Measurements from ENCODE around the gene TUBB2B.
A peak's percentile ranks its signal among the peaks of the same experiment; 100 is the strongest.
"Not testable (repeated sequence)": the region's sequence is repeated elsewhere in the genome, so short reads cannot be mapped to it uniquely, and the experiment has no call there.

Gene TUBB2B

DNA sequence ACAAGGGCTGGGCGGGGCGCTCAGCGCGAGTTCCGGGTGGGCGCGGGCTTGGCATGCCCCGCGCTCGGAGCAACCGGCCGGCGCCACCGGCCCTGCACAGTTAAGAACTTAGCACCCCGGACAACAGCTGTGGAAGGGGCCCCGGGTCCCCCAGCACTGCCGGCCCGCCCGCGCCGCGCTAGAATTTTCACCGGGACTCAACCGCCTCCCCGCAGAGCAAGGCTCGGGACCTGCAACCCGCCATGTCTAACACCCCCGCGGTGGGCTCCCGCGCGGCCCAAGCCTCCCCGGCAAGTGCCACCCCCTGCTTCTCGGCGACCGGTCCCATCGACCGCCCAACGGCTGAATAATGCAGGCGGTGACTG lies 26.1 kb upstream of the TUBB2B start:
- no peak for DNase-seq

GRCh38 chr6:3252861-3253596 lies 25.6 kb upstream of the TUBB2B start:
- DNase-seq, result no peak

GRCh38 chr6:3252369-3252768 lies 24.9 kb upstream of the TUBB2B start:
- peak; percentile 88 for DNase-seq

DNA sequence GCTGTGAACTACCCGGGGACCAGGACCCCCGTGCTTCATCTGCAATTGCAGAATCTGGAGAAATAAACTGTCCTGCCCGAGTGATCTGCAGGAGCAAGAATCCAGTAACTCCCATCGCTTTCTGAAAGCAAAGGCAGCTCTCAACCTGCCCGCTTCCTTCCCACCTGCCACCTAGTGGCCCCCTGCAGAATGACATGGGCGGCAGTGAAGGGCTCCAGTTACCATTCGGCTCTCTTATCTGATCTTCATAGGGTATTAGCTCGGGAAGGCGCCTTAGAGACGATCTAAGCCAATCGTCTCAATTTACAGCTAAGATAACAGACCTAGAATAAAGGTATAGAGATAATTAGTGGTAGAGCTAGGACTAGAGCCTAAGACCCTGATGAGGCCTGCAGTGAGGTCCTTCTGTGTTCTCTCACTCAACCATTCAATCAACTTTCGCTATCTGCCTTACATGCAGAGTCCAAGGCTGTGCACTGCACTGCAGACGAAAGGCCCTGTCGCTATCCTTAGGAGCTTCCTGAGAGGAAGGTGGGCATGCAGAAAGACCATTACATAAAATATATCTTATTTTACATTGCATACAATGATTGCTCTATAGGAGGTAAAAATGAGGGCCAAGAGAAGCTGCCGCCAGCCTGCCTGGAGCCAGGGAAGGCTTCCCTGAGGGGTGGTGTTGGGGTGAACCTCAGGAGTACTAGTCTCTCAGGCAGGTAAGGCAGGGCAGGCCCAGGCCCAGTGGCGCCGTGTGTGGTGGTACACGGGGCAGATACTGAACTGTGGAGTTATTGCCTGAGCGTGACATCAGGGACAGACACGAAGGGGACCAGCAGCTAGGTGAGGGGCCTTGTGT lies 24.2 kb upstream of the TUBB2B start:
- DNase-seq, result peak; percentile 93

DNA sequence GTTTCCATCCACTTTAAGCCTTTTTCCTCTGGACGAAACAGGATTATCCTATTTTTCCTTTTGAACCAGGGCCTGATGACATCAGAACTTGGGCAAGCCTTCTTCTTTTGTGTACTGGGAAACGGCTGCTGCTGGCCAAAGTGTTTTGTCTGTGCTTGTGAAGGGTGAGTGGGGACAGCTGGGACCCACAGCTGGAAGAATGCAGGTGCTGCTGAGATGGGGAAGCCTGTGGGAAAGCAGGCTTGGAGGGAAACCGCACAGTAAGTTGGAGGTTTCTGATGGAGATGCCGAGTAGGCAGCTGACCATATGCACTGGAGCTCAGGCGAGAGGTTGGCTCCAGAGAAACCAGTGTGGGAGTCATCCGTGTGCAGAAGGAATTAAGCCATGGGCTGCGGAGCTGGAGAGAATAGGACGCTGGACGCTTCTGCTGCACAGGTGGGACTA lies 22.8 kb upstream of the TUBB2B start:
- no peak for DNase-seq

DNA sequence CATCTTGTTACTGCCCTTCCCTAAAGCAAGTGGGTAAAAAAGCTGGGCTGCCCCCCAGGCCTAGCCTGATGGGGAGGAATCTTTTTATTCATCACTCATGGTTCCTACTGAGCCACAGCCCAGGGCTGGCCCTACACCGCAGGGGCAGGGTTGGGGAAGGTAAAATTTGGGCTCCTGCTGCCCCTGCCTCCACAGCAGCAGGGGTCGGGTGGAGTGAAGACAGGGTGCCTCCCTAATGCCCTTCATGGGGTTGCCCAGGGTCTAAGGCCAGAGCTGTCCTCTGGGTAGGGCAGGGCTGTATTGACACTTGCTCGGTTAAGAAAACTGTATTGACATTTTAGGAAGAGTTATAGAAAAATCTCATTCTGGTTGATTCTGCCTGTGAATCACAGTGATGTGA lies 22.4 kb upstream of the TUBB2B start:
- DNase-seq, result no peak

DNA sequence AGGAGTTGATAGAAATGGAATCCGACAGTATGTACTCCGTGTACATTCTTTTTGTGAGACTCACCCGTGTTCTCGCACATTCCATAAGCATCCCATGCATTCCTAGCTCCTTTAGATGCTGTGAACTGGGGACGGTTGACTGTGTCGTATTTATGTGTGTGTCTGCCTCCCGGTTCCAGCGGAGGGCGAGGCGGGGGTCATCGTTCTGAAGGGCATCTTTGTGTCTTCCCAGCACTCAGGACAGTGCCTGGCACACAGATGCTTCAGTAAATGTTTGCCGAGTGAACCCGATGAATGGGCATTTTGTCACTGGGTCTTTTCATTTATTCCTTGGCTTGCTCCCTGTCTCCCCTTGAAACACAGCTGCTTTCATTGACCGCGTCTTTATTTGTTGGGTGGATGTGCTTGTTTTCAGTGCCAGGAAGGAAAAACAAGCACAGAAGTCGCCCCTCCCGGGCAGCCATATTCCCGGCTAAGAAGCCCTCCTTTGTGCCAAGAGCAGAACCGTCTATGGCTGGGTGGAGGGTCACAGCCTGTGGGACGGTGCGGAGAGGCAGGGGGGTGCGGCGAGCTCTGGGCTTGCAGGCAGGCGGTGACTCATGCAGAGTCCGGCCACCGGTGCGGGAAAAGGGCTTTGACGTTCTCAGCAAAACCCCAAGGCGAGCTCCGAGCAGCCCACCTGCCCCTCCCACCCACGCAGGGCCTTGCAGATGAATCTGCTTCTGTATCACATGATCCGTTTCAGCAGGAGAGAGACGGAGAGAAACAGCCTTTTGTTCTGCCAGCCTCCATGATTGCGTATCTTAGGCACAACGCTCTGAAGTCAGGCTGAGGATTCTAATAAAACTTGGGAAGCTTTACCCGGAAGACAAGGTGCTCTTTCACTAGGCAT lies 20.0 kb upstream of the TUBB2B start:
- DNase-seq, result peak; percentile 98

DNA sequence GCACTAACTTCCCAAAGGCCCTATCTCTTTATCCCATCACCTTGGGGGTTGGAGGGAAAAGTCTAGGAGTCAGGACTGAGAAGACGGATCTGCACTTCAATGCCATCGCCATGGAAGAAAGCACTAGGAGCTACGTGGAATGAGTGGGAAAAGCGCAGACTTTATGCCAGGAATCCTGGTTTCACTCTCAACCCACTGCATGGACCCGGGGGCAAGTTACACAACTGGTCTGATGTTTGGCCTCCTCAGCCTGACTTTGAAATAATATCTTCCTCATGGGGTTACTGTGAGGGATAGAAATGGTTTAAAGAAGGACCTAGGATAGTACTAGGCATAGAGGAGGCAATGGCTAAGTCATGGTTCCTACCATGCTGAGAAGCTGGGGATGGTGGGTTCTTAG lies 17.8 kb upstream of the TUBB2B start:
- no peak for DNase-seq

GRCh38 chr6:3244832-3245161 lies 17.3 kb upstream of the TUBB2B start:
- DNase-seq, result not testable (repeated sequence)

- no peak for DNase-seq
These were observed 16.8 kb upstream of the TUBB2B start for GRCh38 chr6:3244003-3244831.

- DNase-seq, result no peak
These were observed 15.3 kb upstream of the TUBB2B start for GRCh38 chr6:3242768-3243167.

DNA sequence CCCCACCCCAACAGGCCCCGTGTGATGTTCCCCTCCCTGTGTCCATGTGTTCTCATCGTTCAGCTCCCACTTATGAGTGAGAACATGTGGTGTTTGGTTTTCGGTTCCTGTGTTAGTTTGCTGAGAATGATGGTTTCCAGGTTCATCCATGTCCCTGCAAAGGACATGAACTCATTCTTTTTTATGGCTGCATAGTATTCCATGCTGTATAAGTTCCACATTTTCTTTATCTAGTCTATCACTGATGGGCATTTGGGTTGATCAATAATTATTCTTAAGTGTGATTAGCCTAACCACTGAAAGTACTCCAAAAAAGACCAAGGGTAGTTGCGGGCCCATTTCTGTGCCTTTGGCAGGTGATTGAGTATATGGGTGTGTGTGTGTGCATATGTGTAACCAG lies 14.3 kb upstream of the TUBB2B start:
- DNase-seq, result not testable (repeated sequence)

- DNase-seq, result no peak
These were observed 13.1 kb upstream of the TUBB2B start for GRCh38 chr6:3240595-3240994.

DNA sequence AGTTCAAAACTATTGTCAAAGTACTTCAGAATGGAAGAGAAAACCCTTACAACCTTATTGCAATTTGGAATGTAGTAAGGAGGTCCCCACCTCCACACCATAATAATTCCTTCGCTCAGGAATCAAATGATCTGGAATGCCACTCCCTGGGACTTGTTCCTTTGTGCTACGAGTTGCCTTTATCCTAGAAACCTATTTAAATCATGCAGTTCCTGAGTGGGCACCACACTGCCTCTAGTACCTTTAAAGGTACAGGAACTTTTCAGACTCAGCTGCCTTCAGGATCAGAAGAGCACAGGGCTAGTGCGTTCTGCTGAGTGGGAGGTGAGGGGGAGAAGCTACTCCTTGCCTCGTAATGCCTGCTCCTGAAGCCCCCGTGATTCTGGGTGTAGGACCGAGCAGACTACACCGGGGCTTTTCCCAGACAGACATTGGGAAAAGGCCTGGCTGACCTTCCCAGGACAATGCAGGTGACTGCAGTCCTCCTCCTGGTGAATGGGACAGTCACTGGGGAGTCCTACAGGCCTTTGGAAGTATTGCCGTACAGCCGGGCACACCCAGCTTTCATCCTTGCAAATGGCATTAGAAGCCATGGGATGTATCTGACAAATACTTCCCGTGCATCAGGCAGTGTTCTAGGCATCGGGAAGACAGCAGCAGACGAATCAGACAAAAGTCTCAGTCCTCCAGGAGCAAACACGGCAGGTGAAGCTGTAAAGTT lies 11.8 kb upstream of the TUBB2B start:
- DNase-seq, result peak; percentile 76

DNA sequence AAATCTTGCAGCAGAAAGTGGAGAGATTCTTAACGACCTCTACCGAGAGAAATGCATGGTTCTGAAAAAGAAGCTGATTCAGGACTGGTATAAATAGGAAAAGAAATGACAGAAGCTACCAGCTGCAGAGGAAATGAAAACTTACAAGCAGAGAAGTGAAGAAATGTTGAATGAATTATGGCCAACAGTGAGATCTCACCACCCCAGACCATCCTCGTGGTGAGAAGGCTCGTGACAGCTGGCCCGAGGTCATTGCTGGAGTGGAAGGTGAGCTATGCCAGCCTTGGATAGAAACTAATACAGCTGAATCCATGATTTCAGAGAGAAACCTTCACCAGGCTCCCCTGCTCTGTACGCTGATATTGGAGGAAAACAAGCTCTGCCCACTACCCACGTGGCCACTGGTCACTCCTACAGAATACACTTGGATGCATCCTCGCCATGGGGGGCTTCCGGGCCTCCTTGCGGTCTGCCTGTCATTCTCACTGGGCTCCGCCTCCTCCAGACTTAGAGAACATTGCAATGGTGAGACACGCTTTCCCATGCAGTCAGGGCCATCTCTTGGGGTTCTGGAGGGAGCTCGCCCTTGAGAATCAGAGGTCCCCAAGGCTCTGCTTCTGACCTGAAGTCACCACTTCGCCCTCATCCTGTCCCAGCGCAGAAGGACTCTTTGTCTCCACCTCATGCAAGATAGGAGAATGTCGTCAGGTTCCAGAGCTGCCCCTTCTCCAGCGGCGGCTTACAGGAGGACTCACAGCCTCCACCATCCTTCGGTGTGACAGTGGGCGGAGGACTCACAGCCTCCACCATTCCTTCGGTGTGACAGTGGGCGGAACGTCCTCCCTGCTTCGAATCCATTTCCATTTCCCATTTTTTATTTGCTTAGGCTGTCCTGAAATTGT lies 10.6 kb upstream of the TUBB2B start:
- DNase-seq, result no peak

DNA sequence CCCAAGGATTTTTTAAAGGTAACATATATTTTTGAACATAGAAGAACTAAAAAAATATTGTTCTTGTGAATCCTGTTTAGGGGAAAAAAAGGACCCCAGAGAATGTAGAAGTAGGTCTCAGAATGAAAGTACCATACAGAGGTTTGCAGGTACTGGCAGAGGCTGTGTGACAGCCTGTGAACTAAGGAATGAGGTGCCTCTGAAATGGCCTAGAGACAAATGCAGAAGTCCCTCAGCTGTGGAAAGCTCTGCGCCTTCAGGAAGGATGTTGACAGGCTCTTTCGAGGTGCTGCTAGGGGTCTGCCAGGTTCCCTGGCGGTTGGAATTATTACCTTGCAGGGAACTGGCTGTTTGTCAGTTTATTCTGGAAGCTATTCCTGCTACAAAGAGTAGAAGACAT lies 8.6 kb upstream of the TUBB2B start:
- DNase-seq, result no peak

DNA sequence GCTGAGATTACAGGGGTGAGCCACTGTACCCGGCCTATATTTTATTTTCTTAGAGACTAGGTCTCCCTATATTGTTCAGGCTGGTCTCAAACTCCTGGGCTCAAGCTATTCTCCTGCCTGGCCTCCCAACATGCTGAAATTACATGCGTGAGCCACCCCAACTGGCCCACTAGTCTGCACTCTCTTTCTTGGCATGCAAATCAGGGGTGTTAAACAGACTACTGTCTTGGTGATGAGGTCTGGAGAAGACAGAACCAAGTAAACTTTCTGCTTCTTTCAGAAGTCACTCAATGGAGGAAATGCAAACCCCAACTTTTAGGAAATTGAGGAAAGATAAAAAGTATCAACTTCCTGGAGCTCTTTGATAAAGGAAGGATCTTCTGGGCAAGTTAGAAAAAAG lies 8.0 kb upstream of the TUBB2B start:
- no peak for DNase-seq

GRCh38 chr6:3233904-3234303 lies 6.5 kb upstream of the TUBB2B start:
- DNase-seq, result no peak

DNA sequence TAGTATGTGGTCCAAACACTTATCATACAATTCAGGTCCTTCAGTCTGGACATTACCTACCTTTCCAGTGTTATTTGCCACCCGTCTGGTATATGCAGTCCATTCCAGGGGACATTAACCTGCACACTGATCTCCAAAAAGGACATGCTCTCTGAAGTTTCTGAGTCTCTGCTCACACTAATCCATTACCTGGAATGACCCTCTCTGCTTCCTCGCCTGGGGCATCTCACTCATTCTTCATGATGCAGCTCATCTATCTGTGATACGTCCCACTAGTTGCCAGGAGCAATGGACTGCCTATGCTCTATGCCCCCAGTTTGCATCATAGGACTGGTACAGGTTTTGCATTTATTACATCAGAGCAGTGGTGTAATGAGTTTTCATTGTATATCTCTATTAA lies 5.9 kb upstream of the TUBB2B start:
- peak; percentile 73 for DNase-seq

All from islet precursor cell (in vitro differentiated cells).